ENCODE data around the gene RPL18A.
"Not testable (repeated sequence)": the region's sequence is repeated elsewhere in the genome, so short reads cannot be mapped to it uniquely, and the experiment has no call there.

RPL18A gene

DNA sequence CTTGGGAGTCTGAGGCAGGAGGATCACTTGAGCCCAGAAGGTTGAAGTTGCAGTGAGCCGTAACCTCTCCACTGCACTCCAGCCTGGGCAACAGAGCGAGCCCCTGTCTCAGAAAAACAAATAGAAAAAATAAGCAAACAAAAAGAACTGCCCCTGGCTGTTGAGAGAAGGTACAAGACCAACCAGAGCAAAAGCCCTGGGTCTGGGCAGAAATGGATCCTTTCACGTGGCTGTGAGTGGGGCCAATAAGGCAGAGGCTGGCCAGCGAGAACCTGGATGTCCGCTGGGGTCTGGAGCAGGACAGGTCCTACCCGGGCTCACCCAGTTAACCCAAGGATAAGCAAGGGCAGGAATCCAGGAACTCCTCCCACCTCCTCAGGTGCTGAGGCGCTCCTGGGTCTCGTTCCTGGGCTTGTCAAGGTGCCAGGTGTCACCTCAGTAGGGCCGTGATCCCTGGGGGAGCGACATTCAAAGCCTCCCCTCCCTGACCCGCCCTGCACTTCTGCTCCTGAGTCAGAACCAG, 7.3 kb downstream of the RPL18A start:
- DNase-seq, result no peak

DNA sequence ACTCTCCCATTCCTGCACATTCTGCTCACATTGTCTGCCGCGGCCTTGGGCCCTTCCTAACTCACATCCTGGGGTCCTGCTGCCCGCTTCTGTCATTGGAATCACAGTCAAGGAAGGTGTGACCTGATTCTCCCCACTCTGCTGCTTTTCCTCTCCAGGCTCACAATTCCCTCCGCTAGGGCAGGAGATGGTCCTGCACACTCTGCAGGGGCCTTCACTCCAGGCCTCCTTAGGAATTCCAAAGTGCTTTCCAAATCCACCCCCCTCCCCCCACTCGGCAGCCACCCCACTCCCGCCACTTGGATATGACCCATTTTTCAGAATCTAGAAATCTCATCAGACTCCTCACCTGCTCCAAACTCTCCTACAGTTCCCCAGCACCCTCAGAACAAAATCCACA, 9.0 kb downstream of the RPL18A start:
- no peak for DNase-seq

GRCh38 chr19:17869114-17869608, 9.5 kb downstream of the RPL18A start:
- DNase-seq, result no peak

GRCh38 chr19:17871032-17871877, 11.5 kb downstream of the RPL18A start:
- no peak for DNase-seq

GRCh38 chr19:17871878-17872250, 12.2 kb downstream of the RPL18A start, which contains the start of gene SLC5A5:
Gene SLC5A5 (plus strand): TSS chr19:17871945. CDS start chr19:17872320, 375 bp downstream.
- no peak for DNase-seq

DNA sequence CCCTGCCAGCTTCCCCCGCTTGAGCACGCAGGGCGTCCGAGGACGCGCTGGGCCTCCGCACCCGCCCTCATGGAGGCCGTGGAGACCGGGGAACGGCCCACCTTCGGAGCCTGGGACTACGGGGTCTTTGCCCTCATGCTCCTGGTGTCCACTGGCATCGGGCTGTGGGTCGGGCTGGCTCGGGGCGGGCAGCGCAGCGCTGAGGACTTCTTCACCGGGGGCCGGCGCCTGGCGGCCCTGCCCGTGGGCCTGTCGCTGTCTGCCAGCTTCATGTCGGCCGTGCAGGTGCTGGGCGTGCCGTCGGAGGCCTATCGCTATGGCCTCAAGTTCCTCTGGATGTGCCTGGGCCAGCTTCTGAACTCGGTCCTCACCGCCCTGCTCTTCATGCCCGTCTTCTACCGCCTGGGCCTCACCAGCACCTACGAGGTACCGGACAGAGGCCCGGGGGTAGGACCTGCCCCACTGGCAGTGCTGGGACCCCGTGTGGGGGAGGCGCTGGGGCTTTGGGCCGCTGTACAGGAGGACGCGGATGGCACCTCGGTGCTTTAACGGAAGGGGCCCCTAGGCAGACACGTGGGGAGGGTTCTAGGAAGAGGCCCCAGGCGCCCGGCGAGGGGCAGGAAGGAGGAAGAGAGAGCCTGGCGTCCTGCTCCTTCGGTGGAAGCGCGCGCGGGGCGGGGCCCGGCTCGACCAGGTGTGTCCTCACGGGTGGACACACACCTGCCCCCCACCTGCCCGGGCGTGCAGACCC, 12.7 kb downstream of the RPL18A start:
- DNase-seq, result no peak

- peak; percentile 60 for DNase-seq
These were observed 14.4 kb downstream of the RPL18A start for GRCh38 chr19:17873786-17874757.

DNA sequence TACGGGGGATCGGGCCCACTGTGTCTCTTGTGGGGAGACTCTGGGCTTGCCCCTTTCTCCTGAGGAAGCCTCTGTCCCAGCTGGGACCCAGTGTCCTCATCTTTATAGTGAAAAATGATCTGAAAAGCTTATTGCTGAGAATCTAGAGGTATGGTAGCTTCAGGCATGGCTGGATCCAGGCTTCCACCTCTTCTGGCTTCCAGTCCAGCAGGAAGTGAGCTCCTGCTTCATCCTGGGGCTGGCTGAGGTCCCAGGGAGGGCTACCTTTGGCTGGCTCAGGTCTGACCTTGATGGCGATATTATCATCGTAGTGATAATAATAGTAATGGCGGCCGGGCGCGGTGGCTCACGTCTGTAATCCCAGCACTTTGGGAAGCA, 15.0 kb downstream of the RPL18A start:
- DNase-seq, result no peak

- DNase-seq, result no peak
These were observed 18.0 kb downstream of the RPL18A start for GRCh38 chr19:17877696-17878095.

DNA sequence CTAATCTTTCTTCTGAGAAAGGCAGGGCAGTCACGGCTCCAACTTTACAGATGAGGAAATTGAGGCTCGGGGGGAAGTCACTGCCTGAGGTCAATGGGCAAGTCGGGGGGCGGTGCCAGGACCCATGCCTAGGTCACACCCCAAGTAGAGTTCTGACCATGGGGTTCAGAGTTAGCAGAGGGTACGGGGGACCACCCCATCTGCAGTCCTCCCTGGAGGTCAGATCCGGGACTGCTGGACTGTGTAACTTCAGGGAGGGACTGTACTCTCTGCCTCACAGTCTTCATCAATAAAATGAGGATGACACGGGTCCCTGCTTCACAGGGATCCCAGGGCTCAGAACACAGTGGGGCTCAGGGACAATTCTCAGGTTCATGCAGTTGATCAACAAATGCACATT, 19.8 kb downstream of the RPL18A start:
- DNase-seq, result no peak

- no peak for DNase-seq
These were observed 22.0 kb downstream of the RPL18A start for GRCh38 chr19:17881701-17882100.

GRCh38 chr19:17883627-17884410, 24.1 kb downstream of the RPL18A start:
- no peak for DNase-seq

- no peak for DNase-seq
These were observed 26.8 kb downstream of the RPL18A start for GRCh38 chr19:17886515-17886914.

GRCh38 chr19:17887221-17887620, 27.5 kb downstream of the RPL18A start:
- not testable (repeated sequence) for DNase-seq

GRCh38 chr19:17888260-17888659, 28.6 kb downstream of the RPL18A start:
- no peak for DNase-seq

DNA sequence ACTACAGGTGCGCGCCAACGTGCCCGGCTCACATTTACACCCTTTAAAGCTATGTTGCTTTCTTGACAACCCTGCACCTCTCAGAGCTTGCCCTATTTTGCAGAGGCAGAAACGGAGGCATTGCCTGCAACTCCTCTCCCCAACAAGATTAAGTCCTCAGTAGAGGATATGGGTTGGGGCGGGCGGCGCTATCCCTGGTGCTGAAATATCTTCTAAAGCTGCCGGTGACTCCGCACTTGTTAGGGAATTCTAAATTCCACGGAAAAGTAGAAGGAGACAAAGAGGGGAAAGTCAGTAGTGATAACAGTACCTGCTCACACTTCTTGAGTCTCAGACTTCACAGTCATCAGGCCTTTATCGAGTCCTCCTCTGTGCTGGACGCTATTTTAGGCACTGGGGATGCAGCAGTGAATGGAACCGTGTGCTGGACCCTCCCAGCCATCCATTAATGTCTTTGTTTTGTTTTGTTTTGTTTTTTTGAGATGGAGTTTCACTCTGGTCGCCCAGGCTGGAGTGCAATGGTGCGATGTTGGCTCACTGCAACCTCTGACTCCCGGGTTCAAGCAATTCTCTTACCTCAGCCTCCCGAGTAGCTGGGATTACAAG, 30.0 kb downstream of the RPL18A start:
- DNase-seq, result no peak

DNA sequence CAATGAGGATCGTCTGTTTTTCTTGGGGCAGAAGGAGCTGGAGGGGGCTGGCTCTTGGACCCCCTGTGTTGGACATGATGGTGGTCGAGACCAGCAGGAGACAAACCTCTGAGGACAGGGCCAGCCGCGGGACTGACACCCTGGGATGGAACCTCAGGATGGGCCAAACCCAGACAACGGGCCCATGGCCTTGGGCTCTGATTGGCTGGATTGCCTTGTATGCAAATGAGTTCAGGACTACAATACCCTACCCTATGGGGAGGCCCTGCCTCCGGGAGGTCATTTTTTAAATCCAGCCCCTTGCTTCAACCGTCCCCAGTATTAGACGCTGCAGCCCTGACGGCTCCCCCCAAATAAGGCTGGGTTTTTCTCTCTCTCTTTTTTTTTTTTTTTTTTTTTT, 34.1 kb downstream of the RPL18A start:
- DNase-seq, result no peak

- DNase-seq, result no peak
These were observed 43.0 kb downstream of the RPL18A start for GRCh38 chr19:17902701-17903100.

DNA sequence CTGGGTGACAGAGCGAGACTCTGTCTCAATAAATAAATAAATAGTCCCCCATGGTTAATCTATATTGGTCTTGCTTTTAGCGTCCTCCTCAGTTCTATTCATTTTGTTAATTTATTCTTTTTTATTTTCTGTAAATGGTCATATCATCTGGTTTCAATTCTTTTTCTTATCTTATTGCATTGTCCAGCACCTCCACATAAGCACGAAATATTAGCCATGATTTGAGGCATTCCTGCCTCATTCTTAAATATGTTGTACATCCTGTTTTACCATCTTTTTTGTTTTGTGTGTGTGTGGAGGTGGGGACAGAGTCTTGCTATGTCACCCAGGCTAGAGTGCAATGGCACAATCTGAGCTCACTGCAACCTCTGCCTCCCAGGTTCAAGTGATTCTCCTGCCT, 48.5 kb downstream of the RPL18A start:
- DNase-seq, result no peak

DNA sequence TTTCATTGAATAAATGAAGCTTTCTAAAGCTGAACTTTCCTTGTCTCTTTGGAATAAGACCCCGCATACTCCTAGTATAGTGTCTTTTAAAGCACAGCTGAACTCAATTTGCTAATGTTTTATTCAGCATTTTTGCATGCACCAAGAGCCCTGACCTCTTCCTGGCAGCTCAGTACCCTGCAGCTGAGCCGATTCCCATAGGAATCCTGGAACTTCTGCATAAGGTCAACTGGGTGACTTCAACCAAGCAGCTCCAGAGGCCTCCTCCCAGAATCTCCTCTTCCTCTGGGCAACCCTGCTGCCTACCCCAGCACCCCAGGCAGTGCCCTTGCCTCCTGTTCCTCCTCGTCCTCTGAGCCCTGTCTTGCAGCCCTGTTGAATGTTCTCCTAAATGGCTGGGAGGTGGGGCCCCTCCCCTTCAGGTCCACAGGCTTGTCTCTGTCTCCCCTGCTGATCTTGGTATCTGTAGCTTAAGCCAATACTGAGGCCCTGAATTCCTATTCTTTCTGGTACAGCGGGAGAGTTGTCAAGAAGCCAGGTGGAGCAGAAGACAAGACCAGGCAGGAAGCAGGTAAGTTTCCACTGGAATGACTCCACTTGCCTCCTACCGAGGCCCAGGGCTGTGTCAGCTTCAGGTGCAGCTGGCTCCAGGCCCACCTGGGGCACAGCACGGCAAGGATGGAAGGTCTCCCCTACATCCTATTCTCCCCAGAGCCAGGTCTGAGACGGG, 49.5 kb downstream of the RPL18A start:
- DNase-seq, result no peak
